GM10248 (cell line): ENCODE results near the gene GALNT1.

Source experiments
- CTCF ChIA-PET: fragments of 300-600 bp; sonication (Branson Sonifier 250); formaldehyde crosslinking; extraction: SDS; loops from one replicate; lab custom pipeline; 2021; ENCODE audit warnings: antibody characterized with exemption; lab: Yijun Ruan, JAX
- POLR2A ChIA-PET: fragments of 350-650 bp; sonication (Branson Sonifier 250); formaldehyde crosslinking; extraction: SDS; loops from one replicate; lab custom pipeline; 2020; ENCODE audit warnings: antibody characterized with exemption; lab: Yijun Ruan, JAX
- DNase-seq: peaks from one replicate; pipeline ENCODE4 v3.0.0; 2012; ENCODE audit errors: extremely low spot score
- CTCF ChIP-seq: IDR thresholded peaks from 2 replicates; pipeline ENCODE4 v1.5.1; 2012; ENCODE audit warnings: mild to moderate bottlenecking, low read depth; ENCODE audit errors: extremely low read depth, missing control alignments, control extremely low read depth

The GALNT1 gene

GRCh38 chr18:35743916-35744315 is 162.4 kb downstream of the GALNT1 start:
- ChIA-PET POLR2A (interaction anchor here (0.6 kb wide), 1 partner anchor 481 kb away, joined by 4 read pairs; no protein-coding TSS in a partner anchor), CTCF (interaction anchor here (1.4 kb wide), 1 partner anchor 30 kb away, joined by 5 read pairs; no protein-coding TSS in a partner anchor)
- TF ChIP-seq CTCF, result no peak
- no peak for DNase-seq

GRCh38 chr18:35745814-35746213 is 164.3 kb downstream of the GALNT1 start:
- TF ChIP-seq CTCF, result no peak
- DNase-seq, result no peak
- POLR2A ChIA-PET, result no interaction called here
- CTCF ChIA-PET, result interaction anchor here (1.1 to 2.2 kb wide), 3 partner anchors 10 to 359 kb away, joined by 3 to 13 read pairs (median 4); no protein-coding TSS in a partner anchor

GRCh38 chr18:35746826-35747339 is 165.3 kb downstream of the GALNT1 start:
- no peak for DNase-seq
- TF ChIP-seq CTCF, result no peak
- ChIA-PET POLR2A (no interaction called here), CTCF (interaction anchor here (0.8 to 2.2 kb wide), 3 partner anchors 9 to 360 kb away, joined by 3 to 13 read pairs (median 4); no protein-coding TSS in a partner anchor)

- CTCF ChIA-PET, result no interaction called here
- TF ChIP-seq CTCF, result no peak
- POLR2A ChIA-PET, result no interaction called here
- DNase-seq, result no peak
Measured at GRCh38 chr18:35747894-35748472, 166.4 kb downstream of the GALNT1 start.

- no peak for DNase-seq
- POLR2A ChIA-PET, result no interaction called here
- CTCF ChIA-PET, result interaction anchor here (1.5 kb wide), 1 partner anchor 535 kb away, joined by 3 read pairs; no protein-coding TSS in a partner anchor
- no peak for TF ChIP-seq CTCF
Measured at GRCh38 chr18:35749701-35750100, 168.2 kb downstream of the GALNT1 start.

GRCh38 chr18:35750929-35751328 is 169.4 kb downstream of the GALNT1 start:
- TF ChIP-seq CTCF, result no peak
- CTCF ChIA-PET, result interaction anchor here (1.2 to 1.5 kb wide), 2 partner anchors 14 to 534 kb away, joined by 3 read pairs; no protein-coding TSS in a partner anchor
- no peak for DNase-seq
- POLR2A ChIA-PET, result no interaction called here
